ENCODE results near the gene PSMD4. TPM values are rescaled to one million over a fixed set of nuclear protein-coding genes. Genes with fewer than 3 reads are reported as not detected.

The PSMD4 gene
- total RNA-seq, 1 donor from 2014 or later, result 152 TPM

DNA sequence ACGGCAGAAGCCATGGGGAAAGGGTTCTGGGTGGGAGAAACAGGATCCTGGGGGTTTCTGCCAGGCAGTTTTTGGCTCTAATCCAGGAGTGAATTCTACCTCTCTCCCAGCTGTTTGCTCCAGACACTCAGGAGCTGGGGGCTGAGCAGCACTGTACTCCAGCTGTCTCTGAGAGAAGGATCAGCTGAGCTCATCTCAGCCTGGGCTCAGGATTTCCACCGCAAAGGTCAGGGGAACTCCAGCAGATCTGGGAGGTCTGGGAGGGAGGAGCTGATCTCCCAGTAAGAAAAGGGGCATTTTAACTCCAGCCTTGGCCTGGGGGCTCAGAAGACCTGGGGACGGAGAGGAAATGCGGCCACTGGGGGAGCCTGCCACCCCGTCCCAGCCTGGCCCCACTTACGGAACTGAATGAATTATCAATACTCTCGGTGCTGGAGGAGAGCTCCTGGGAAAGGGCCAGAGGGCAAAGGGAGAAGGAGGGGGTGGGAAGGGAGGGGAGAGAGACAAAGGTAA, 55.3 kb downstream of the PSMD4 start:
- H3K36me3 ChIP-seq (ENCODE audit: control insufficient read depth, insufficient read depth, low read length), result peaks cover 4% of the 10 kb centered on the region
- DNase-seq (ENCODE audit: low read depth), result no peak
- no peaks in the 10 kb centered on the region for H3K27me3 ChIP-seq (ENCODE audit: control insufficient read depth, insufficient read depth, low read length)
- no peak overlapping the region for H3K4me3 ChIP-seq (ENCODE audit: low read depth, low read length)
- TF ChIP-seq, protein P1, sequence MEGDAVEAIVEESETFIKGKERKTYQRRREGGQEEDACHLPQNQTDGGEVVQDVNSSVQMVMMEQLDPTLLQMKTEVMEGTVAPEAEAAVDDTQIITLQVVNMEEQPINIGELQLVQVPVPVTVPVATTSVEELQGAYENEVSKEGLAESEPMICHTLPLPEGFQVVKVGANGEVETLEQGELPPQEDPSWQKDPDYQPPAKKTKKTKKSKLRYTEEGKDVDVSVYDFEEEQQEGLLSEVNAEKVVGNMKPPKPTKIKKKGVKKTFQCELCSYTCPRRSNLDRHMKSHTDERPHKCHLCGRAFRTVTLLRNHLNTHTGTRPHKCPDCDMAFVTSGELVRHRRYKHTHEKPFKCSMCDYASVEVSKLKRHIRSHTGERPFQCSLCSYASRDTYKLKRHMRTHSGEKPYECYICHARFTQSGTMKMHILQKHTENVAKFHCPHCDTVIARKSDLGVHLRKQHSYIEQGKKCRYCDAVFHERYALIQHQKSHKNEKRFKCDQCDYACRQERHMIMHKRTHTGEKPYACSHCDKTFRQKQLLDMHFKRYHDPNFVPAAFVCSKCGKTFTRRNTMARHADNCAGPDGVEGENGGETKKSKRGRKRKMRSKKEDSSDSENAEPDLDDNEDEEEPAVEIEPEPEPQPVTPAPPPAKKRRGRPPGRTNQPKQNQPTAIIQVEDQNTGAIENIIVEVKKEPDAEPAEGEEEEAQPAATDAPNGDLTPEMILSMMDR (IDR thresholded peaks at IDR 0.05; ENCODE audit: insufficient read depth, low read length, poor library complexity, severe bottlenecking), result no peak

DNA sequence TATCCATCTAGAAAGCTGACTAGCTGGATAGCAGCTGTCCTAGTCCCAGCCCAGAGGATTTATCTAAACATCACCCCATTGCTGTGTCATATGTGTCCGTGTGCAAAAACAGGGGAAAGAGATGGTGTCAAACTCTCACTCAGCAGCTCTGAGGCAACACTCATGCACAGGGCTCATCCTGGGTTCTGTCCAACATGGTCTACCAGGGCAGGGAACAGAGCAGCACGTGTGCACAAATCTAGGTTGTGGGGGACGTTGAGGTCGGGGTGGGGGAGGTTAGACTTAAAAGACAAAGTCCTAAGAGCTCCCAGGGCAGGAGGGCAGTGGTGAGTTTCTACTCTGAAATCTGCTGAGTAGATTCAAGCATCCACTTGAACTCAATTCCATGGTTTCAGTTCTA, 56.5 kb downstream of the PSMD4 start:
- no peak overlapping the region for H3K4me3 ChIP-seq (ENCODE audit: low read depth, low read length)
- peaks cover 2% of the 10 kb centered on the region for H3K36me3 ChIP-seq (ENCODE audit: control insufficient read depth, insufficient read depth, low read length)
- TF ChIP-seq, protein P1 (IDR thresholded peaks at IDR 0.05; ENCODE audit: insufficient read depth, low read length, poor library complexity, severe bottlenecking), result no peak
- H3K27me3 ChIP-seq (ENCODE audit: control insufficient read depth, insufficient read depth, low read length), result no peaks in the 10 kb centered on the region
- DNase-seq (ENCODE audit: low read depth), result no peak

DNA sequence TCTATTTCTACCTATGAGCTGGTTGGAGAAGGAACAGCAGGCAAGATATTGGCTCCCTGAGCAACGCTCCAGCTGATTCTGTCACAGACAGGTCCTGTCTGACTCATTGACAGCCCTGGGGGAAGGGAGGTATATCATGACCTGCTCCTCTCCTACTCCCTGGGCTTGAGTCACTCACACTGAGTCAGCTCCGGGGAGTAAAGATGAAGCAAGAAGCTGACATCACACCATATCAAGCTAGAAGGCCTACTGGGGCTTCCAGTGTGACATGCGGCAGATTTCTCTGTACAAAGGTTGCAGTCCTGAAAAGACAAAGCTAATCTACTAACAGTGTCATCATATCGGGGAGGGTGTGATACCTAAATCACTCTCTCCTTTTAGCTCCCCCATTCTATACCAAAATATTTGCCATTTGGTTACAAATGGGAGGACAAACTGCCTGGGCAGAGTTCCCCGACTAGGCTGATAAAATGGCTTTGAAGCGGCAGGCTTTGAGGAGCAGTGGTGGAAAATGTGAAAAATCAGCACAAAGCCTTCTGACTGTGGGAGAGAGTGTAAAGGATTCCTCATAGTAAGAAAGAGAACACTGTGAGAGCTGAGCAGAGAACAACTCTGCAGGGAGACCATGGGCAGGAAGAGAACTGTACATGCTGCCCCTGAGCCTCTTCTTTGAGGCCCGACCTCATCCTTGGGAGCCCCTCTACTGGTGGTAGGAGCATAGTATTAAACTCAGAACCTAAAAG, 57.2 kb downstream of the PSMD4 start:
- Histone ChIP-seq H3K36me3 (ENCODE audit: control insufficient read depth, insufficient read depth, low read length) (peaks cover 2% of the 10 kb centered on the region), H3K27me3 (ENCODE audit: control insufficient read depth, insufficient read depth, low read length) (no peaks in the 10 kb centered on the region), H3K4me3 (ENCODE audit: low read depth, low read length) (no peak overlapping the region)
- DNase-seq (ENCODE audit: low read depth), result peak; percentile 99
- TF ChIP-seq, protein P1 (IDR thresholded peaks at IDR 0.05; ENCODE audit: insufficient read depth, low read length, poor library complexity, severe bottlenecking), result no peak

DNA sequence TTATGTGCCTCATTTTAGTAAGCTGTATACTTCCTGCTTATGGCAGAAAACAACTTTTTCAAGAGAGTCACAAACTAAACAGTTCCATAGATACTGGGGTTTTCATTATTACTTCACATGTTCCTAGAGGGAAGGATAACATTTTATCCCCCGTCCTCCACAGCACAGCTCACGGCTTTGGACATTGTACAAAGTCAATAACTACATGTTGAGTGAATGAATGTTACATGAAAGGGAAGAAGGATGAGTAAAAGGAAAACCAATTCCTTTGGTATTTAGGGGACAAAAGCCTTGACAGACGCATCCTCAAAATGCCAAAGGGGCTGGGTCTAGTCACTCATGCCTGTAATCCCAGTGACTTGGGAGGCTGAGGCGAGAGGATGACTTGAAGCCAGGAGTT, 57.9 kb downstream of the PSMD4 start:
- Histone ChIP-seq H3K4me3 (ENCODE audit: low read depth, low read length) (no peak overlapping the region), H3K36me3 (ENCODE audit: control insufficient read depth, insufficient read depth, low read length) (peaks cover 2% of the 10 kb centered on the region), H3K27me3 (ENCODE audit: control insufficient read depth, insufficient read depth, low read length) (no peaks in the 10 kb centered on the region)
- TF ChIP-seq, protein P1 (IDR thresholded peaks at IDR 0.05; ENCODE audit: insufficient read depth, low read length, poor library complexity, severe bottlenecking), result no peak
- no peak for DNase-seq (ENCODE audit: low read depth)

DNA sequence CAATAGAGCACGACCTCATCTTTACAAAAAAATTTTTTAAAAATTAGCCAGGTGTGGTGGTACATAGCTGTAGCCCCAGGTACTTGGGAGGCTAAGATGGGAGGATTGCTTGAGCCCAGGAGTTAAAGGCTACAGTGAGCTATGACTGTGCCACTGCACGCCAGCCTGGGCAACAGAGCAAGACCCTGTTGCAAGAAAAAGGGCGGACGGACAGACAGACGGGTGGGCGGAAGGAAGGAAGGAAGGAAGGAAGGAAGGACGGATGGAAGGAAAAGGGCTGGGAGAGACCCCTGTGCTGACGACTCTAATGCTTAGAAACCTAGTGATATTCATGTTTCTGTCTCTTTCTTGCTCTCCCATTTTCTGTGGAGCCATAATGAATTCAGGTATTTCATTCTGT, 58.3 kb downstream of the PSMD4 start:
- TF ChIP-seq, protein P1 (IDR thresholded peaks at IDR 0.05; ENCODE audit: insufficient read depth, low read length, poor library complexity, severe bottlenecking), result no peak
- H3K4me3 ChIP-seq (ENCODE audit: low read depth, low read length), result no peak overlapping the region
- H3K36me3 ChIP-seq (ENCODE audit: control insufficient read depth, insufficient read depth, low read length), result peaks cover 2% of the 10 kb centered on the region
- no peak for DNase-seq (ENCODE audit: low read depth)
- no peaks in the 10 kb centered on the region for H3K27me3 ChIP-seq (ENCODE audit: control insufficient read depth, insufficient read depth, low read length)

DNA sequence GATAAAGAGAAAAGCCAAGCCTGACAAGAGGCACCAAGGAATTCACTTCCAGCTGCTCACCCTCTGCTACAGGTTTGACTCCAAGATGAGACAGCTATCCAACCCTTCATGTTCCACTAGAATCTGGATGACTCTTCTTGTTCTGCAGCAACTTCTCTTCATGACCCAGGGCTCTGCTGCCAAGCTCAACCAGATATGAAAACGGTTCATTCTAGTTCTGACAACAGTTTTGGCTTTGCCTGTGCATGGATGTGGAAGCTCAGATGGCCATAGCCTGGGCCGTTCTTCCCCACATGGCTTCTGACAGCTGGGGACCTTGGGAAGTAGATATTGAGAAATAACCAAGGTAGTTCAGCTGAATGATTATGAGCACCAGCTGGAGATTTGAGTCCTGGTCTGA, 59.0 kb downstream of the PSMD4 start:
- no peak for DNase-seq (ENCODE audit: low read depth)
- peaks cover 2% of the 10 kb centered on the region for H3K36me3 ChIP-seq (ENCODE audit: control insufficient read depth, insufficient read depth, low read length)
- no peak overlapping the region for H3K4me3 ChIP-seq (ENCODE audit: low read depth, low read length)
- TF ChIP-seq, protein P1 (IDR thresholded peaks at IDR 0.05; ENCODE audit: insufficient read depth, low read length, poor library complexity, severe bottlenecking), result no peak
- no peaks in the 10 kb centered on the region for H3K27me3 ChIP-seq (ENCODE audit: control insufficient read depth, insufficient read depth, low read length)
